Measurements from ENCODE around the gene SDC4.

SDC4 gene

GRCh38 chr20:45366192-45366591 is 18.0 kb upstream of the SDC4 start:
- Histone ChIP-seq H3K27me3 (ENCODE audit: insufficient read depth, low read length, poor library complexity, severe bottlenecking) (no peaks in the 10 kb centered on the region), H3K4me3 (ENCODE audit: low read length, poor library complexity, severe bottlenecking) (no peak overlapping the region), H3K9me2 (replicated peaks; ENCODE audit: low read depth, low read length) (no peaks in the 10 kb centered on the region), H3K36me3 (ENCODE audit: insufficient read depth, low read length) (no peaks in the 10 kb centered on the region; the same call in 1 of the 2 replicates), H3K4me1 (ENCODE audit: insufficient read depth, low read length, poor library complexity, severe bottlenecking) (peaks cover 42% of the 10 kb centered on the region), H3K79me2 (ENCODE audit: insufficient read depth, low read length) (peaks cover 16% of the 10 kb centered on the region), H3K9me3 (ENCODE audit: insufficient read depth, low read depth, low read length) (no peaks in the 10 kb centered on the region), H2AFZ (ENCODE audit: low read length) (no peak overlapping the region), H4K20me1 (ENCODE audit: insufficient read depth, low read length, poor library complexity, severe bottlenecking) (peaks cover 6% of the 10 kb centered on the region), H3K9ac (ENCODE audit: low read depth, low read length, poor library complexity, severe bottlenecking) (no peak overlapping the region), H3F3A (ENCODE audit: low read depth) (peaks cover 6% of the 10 kb centered on the region; the same call in 1 of the 2 replicates), H3K4me2 (ENCODE audit: low read depth, low read length, poor library complexity, severe bottlenecking) (no peak overlapping the region)
- TF ChIP-seq, protein P1, sequence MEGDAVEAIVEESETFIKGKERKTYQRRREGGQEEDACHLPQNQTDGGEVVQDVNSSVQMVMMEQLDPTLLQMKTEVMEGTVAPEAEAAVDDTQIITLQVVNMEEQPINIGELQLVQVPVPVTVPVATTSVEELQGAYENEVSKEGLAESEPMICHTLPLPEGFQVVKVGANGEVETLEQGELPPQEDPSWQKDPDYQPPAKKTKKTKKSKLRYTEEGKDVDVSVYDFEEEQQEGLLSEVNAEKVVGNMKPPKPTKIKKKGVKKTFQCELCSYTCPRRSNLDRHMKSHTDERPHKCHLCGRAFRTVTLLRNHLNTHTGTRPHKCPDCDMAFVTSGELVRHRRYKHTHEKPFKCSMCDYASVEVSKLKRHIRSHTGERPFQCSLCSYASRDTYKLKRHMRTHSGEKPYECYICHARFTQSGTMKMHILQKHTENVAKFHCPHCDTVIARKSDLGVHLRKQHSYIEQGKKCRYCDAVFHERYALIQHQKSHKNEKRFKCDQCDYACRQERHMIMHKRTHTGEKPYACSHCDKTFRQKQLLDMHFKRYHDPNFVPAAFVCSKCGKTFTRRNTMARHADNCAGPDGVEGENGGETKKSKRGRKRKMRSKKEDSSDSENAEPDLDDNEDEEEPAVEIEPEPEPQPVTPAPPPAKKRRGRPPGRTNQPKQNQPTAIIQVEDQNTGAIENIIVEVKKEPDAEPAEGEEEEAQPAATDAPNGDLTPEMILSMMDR (conservative IDR thresholded peaks at IDR 0.05; ENCODE audit: low read length): no peak
- no peak for TF ChIP-seq EZH2phosphoT487 (IDR thresholded peaks at IDR 0.05; ENCODE audit: borderline replicate concordance)

GRCh38 chr20:45365444-45365970 is 17.3 kb upstream of the SDC4 start:
- Histone ChIP-seq H2AFZ (ENCODE audit: low read length) (no peak overlapping the region), H3F3A (ENCODE audit: low read depth) (peaks cover 6% of the 10 kb centered on the region; the same call in 1 of the 2 replicates), H3K4me2 (ENCODE audit: low read depth, low read length, poor library complexity, severe bottlenecking) (peak overlapping the region; percentile 35), H3K79me2 (ENCODE audit: insufficient read depth, low read length) (peaks cover 16% of the 10 kb centered on the region), H3K36me3 (ENCODE audit: insufficient read depth, low read length) (no peaks in the 10 kb centered on the region; the same call in 1 of the 2 replicates), H4K20me1 (ENCODE audit: insufficient read depth, low read length, poor library complexity, severe bottlenecking) (peaks cover 6% of the 10 kb centered on the region), H3K9ac (ENCODE audit: low read depth, low read length, poor library complexity, severe bottlenecking) (no peak overlapping the region), H3K9me3 (ENCODE audit: insufficient read depth, low read depth, low read length) (no peaks in the 10 kb centered on the region), H3K4me3 (ENCODE audit: low read length, poor library complexity, severe bottlenecking) (no peak overlapping the region), H3K9me2 (replicated peaks; ENCODE audit: low read depth, low read length) (no peaks in the 10 kb centered on the region), H3K27me3 (ENCODE audit: insufficient read depth, low read length, poor library complexity, severe bottlenecking) (no peaks in the 10 kb centered on the region), H3K4me1 (ENCODE audit: insufficient read depth, low read length, poor library complexity, severe bottlenecking) (peaks cover 42% of the 10 kb centered on the region)
- TF ChIP-seq EZH2phosphoT487 (IDR thresholded peaks at IDR 0.05; ENCODE audit: borderline replicate concordance): no peak
- TF ChIP-seq, protein P1 (conservative IDR thresholded peaks at IDR 0.05; ENCODE audit: low read length): no peak

DNA sequence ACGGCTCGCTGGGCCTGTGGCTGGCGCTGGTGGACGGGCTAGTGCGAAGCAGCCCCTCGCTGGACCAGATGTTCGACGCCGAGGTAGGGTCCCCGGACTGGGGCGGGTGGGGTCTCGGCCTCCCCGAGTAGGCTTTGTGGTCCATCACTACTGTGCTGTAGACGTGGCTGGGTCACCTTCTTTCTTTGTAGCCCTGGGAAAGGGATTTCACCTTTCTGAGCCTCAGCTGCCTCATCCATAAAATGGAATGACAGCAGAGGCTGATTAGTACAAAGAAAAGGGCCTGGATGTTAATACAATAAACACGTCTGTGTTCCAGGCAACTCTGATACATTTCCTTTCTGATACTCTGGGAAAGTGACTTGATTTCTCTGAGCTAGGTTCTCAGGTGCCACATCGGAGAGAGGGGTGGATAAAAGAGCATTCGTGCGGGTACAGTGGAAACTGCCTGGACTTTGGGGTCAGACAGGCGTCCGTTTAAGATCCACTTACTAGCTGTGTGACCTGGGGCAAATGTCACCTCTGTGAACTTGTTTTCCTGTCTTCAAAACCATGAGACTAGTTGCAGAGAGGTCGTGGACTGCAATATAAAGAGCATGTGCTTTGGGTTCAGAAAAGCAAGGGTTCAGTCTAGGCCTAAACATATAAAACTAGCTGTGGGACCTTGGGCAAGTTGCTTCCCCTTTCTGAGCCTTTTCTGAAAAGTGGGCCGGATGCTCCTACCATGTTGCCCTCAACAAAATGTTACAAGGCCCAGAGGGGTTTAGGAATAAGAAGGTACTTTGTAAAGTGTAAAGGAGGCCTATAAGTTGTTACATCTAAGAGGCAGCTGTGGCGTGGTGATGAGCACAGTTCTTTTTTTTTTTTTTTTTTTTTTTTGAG is 15.6 kb upstream of the SDC4 start:
- Histone ChIP-seq H2AFZ (ENCODE audit: low read length) (peak overlapping the region; percentile 90; the same call in 1 of the 2 replicates), H3K36me3 (ENCODE audit: insufficient read depth, low read length) (no peaks in the 10 kb centered on the region; the same call in 1 of the 2 replicates), H3K9me3 (ENCODE audit: insufficient read depth, low read depth, low read length) (no peaks in the 10 kb centered on the region), H3K9ac (ENCODE audit: low read depth, low read length, poor library complexity, severe bottlenecking) (peak overlapping the region; percentile 75), H3F3A (ENCODE audit: low read depth) (peaks cover 6% of the 10 kb centered on the region; the same call in 1 of the 2 replicates), H3K4me1 (ENCODE audit: insufficient read depth, low read length, poor library complexity, severe bottlenecking) (peaks cover 39% of the 10 kb centered on the region), H3K4me2 (ENCODE audit: low read depth, low read length, poor library complexity, severe bottlenecking) (peak overlapping the region; percentile 94), H3K79me2 (ENCODE audit: insufficient read depth, low read length) (peaks cover 16% of the 10 kb centered on the region), H4K20me1 (ENCODE audit: insufficient read depth, low read length, poor library complexity, severe bottlenecking) (peaks cover 6% of the 10 kb centered on the region), H3K27me3 (ENCODE audit: insufficient read depth, low read length, poor library complexity, severe bottlenecking) (no peaks in the 10 kb centered on the region), H3K4me3 (ENCODE audit: low read length, poor library complexity, severe bottlenecking) (peak overlapping the region; percentile 91), H3K9me2 (replicated peaks; ENCODE audit: low read depth, low read length) (no peaks in the 10 kb centered on the region)
- no peak for TF ChIP-seq EZH2phosphoT487 (IDR thresholded peaks at IDR 0.05; ENCODE audit: borderline replicate concordance)
- TF ChIP-seq, protein P1 (conservative IDR thresholded peaks at IDR 0.05; ENCODE audit: low read length): no peak

Measured in Loucy (cell line).